Measurements from ENCODE around the gene DENND1A.

DENND1A gene

GRCh38 chr9:123339666-123340510 lies 590.0 kb downstream of the DENND1A start:
- no peak overlapping the region for H3K4me3 ChIP-seq (ENCODE audit: low read depth, low read length)
- no peak for TF ChIP-seq CTCF (IDR thresholded peaks at IDR 0.05; ENCODE audit: low read depth, low read length)

GRCh38 chr9:123338710-123339665 lies 590.9 kb downstream of the DENND1A start:
- TF ChIP-seq CTCF (IDR thresholded peaks at IDR 0.05; ENCODE audit: low read depth, low read length), result no peak
- no peak overlapping the region for H3K4me3 ChIP-seq (ENCODE audit: low read depth, low read length)

GRCh38 chr9:123337971-123338370 lies 592.0 kb downstream of the DENND1A start:
- no peak overlapping the region for H3K4me3 ChIP-seq (ENCODE audit: low read depth, low read length)
- no peak for TF ChIP-seq CTCF (IDR thresholded peaks at IDR 0.05; ENCODE audit: low read depth, low read length)

- TF ChIP-seq CTCF (IDR thresholded peaks at IDR 0.05; ENCODE audit: low read depth, low read length), result no peak
Observed at GRCh38 chr9:123336959-123337358, 593.0 kb downstream of the DENND1A start.

GRCh38 chr9:123336449-123336848 lies 593.5 kb downstream of the DENND1A start:
- no peak overlapping the region for H3K4me3 ChIP-seq (ENCODE audit: low read depth, low read length)
- TF ChIP-seq CTCF (IDR thresholded peaks at IDR 0.05; ENCODE audit: low read depth, low read length), result no peak

More at GRCh38 chr9:123336959-123337358, 593.0 kb downstream of the DENND1A start:
- H3K4me3 ChIP-seq (ENCODE audit: low read depth, low read length), result no peak overlapping the region

GRCh38 chr9:123335986-123336329 lies 594.0 kb downstream of the DENND1A start:
- TF ChIP-seq CTCF (IDR thresholded peaks at IDR 0.05; ENCODE audit: low read depth, low read length), result no peak
- no peak overlapping the region for H3K4me3 ChIP-seq (ENCODE audit: low read depth, low read length)
